CD4-positive, alpha-beta T cell treated with Interleukin-10 for 1 hour (primary cell): ENCODE results near the gene CDCA3.
"Not testable (repeated sequence)": the region's sequence is repeated elsewhere in the genome, so short reads cannot be mapped to it uniquely, and the experiment has no call there.

Source experiments
- DNase-seq: peaks from one replicate; pipeline ENCODE4 v3.0.0-alpha.2; 2020

The CDCA3 gene

DNA sequence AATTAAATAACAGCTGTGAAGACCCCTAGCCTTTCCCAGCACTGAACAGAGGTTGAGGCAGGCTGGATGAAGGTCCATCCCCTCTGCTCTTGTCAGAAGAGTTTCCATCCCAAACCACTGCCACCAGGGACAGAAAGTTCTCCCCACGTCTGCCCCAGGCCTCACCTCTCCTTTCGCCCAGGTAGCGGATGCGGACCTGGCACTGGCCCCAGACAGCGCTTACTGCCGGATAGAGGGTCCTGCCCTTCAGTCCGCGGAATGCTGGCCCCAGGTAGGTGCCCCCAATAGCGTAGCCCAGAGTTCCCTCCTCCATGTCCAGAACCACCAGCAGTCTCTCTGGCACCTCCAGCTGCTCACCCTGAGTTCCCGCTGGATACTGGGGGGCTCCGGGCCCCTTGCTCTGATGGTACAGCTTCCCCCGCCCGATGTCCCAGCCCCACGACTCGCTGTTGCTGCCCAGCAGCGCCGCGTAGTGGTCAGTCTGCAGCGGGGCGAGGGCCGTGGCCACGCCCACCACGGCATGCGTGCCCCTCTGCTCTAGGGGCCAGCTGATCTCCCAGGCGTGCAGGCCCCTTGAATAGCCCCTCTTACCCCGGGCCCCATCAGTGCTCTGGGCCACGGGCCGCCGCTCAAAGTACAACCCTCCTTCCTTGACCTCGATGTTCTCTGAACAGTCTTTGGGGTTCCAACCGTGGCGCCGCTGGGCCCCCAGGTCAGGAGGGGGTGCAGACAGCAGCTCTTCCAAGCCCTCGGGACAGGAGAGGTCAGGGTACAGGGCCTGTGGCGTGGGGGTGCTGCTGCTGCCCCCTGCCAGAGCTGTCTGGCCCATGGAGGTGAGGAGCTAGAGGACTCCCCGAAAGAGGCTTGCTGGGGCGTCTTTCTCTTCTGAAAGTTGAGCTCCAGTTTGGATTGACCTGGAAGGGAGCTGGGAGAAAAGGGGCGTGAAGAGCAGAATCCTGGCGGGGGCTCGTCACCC is 21.3 kb upstream of the CDCA3 start:
- DNase-seq, result peak; percentile 88

DNA sequence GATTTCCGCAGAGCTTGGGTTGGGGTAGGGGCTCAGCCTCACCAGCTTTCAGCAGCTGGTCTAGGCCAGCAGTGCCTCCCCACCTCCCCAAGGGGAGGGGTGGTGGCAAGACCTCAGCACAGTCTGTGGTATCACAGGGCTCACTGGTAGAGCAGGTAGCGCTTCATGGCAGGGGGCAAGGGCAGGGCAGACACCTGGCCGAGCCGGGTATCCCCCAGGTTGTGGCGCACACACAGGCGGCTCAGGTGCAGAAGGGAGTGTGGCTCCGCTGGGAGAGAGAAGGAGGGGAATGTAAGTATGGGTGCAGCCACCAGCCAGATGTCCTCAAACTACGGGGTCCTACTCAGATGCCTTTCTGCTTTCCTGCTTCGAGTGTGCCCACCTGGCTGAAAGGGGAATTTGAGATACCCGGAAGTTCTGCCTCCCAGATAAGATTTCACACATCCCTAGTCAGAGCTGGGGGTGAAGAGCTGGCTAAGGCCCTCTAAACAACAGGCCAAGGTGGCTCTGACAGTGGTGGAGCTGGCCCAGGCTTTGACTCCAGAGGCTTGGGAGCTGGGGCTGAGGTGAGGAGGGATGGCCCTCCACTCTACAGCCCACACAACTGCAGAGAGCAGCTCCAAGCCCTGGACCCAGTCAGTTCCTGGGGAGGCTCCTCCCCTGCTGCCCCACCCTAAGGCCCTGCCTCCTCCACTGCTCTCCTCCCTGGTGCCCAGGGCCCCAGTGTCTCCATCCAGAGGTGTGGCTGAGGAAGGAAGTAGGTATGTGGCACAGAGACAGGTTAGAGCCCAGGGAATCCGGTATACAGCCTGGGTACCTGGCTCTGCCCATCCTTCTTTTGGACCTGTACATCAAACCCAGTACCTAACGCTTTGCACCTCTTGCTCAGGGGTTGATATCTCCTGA is 20.2 kb upstream of the CDCA3 start:
- peak; percentile 46 for DNase-seq

DNA sequence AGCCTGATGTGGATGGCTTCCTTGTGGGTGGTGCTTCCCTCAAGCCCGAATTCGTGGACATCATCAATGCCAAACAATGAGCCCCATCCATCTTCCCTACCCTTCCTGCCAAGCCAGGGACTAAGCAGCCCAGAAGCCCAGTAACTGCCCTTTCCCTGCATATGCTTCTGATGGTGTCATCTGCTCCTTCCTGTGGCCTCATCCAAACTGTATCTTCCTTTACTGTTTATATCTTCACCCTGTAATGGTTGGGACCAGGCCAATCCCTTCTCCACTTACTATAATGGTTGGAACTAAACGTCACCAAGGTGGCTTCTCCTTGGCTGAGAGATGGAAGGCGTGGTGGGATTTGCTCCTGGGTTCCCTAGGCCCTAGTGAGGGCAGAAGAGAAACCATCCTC is 19.2 kb upstream of the CDCA3 start:
- not testable (repeated sequence) for DNase-seq

DNA sequence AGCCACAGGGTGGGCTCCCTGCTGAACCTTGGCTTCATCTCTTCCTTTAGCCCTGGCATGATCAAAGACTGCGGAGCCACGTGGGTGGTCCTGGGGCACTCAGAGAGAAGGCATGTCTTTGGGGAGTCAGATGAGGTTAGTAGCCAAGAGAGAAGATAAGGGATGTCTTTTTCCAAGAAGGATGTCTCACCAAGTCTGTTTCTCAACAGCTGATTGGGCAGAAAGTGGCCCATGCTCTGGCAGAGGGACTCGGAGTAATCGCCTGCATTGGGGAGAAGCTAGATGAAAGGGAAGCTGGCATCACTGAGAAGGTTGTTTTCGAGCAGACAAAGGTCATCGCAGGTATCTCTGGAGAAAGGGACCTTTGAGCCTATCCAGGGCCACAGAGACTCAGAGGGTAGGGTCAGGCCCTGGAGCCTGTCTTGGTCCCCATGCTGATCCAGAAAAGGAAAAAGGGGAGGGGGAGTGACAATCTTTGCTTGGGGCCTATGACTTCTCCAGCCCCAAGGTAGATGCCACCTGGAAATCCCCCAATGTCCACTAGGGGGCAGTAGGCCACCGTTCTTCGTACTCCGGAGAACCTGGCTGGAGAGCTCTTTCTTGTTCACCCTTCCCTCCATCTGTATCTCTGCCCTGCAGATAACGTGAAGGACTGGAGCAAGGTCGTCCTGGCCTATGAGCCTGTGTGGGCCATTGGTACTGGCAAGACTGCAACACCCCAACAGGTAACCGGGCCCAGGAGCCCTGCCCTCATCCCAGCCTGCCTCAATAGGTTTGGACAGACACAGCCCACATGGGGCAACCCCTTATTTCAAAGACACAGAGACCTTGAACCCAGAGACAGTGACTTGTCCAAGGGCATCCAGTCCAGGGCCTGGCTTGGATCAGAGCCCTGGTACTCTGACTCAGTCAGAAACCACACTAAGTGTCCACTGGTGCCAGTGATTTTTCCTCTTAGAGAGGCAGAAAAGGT is 18.2 kb upstream of the CDCA3 start:
- peak; percentile 89 for DNase-seq

DNA sequence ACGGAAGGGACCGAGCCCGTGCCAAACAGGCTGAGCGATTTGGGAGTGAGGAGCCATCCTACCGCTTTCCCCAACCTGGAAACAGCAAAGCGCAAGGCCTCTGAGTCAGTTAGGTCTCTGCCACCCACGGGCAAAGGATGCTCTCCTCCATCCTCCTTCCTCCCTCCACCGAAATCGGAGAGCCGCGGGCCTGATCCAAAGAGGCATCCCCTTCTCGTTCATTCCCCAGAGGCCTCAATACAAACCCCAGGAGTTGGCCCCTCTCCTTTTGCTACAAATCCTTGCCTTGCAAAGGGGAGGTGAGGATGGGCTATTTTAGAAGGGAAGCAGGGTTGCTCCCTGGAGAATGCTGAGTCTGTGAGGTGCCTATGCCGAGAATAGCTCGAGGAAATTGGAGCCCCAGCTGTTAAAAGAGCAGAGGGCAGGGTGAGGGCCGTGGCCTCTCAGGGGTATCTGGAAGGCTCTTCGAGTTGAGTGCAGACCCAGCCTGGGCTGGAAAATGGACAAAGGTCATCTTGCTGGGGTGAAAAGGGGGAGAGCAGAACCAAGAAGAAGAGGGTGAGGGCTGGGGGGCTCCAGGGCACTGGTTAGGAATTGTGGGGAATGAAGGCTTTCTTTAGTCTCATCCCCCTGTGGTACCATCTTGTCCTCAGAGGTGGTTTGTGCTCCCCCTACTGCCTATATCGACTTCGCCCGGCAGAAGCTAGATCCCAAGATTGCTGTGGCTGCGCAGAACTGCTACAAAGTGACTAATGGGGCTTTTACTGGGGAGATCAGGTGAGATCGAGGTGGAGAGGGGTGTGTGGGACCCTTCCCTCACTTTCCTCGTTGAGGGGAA is 17.3 kb upstream of the CDCA3 start:
- DNase-seq, result peak; percentile 15

DNA sequence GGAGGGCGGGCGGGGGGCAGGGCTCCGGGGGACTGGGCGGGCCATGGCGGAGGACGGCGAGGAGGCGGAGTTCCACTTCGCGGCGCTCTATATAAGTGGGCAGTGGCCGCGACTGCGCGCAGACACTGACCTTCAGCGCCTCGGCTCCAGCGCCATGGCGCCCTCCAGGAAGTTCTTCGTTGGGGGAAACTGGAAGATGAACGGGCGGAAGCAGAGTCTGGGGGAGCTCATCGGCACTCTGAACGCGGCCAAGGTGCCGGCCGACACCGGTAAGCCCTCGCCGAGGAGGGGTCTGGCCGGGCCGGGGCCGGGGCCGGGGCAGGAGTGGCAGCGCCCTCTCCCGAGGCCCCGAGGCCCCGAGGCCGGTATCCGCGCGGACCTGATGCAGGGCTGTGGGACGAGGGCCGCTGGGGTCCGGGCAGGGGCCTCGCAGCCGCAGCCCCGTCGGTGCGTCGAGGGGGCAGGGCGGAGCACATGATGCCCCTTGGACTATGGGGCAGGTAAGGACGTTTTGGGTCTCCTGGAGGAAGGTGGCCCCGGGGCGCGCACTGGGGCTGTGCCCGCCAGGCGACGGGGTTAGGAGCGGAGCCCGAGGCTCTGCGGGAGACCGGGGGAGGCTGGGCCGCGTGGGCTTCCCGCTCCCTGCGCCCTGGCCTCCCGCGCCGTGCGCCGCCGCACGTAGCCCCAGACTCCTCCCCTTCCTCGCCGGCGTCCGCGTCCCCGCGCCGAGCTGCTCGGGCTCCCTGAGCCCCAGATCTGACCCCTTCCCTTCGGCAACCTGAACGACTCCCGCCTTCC is 16.5 kb upstream of the CDCA3 start, which contains the start of gene TPI1:
Gene TPI1 (plus strand): TSS at position 119 of the 798 bp plus-strand sequence. CDS start 36 bp downstream, at position 155.
- peak; percentile 88 for DNase-seq

DNA sequence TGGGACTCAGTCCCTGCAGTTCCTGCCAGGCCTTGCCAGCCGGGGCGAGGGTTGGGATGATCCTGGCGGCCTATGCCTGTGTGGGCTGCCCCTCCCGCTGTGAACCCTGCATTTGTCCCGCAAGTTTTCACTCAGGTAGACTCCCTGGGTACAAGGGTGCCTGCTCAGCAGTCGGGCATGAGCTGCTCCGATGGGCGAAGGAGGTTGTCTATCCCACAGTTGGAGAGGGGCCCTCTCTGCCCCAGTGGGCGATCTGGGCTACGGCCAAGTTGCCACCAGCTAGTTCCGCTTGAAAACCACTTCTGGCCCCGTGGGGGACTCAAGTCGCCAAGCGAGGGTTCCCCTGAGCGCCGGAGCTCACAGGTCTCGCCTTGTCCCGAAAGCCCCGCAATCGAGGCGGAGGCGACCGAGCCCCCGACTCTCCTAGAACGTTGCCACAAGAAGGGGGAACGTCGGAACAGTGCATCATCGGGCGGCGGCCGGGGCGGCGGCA is 15.9 kb upstream of the CDCA3 start:
- DNase-seq, result no peak

DNA sequence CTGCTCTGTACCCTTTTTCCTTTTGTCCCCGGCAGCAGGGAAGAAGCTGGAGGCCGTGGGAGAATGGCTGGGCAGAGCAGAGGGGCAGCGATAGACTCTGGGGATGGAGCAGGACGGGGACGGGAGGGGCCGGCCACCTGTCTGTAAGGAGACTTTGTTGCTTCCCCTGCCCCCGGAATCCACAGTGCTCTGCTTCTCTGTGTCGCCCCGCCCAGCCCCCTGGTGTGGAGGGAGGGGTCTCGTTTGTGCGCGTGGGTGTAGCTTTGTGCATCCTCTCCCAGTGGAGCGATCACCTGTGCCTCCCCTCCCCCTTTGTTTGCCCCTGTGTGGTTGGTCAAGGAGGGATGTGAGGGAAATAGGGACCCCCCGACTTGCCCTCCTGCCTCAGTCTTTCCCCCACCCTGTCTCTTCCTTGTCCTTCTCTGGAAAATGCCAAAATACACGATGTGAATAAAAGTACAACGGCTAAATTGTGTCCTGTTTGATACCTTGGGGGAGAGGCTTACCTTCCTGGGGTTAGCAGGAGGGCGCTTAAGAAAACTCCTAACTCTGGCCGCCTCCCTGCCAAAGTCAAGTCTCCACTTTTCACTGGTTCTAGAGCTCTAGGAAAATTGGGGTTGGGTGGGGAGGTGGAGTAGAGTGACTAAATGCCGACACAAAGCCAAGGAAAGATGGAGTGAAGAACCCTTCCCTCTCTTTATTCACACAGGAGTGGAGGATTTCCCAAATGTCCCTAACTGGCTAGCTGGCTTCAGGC is 15.3 kb upstream of the CDCA3 start:
- no peak for DNase-seq

DNA sequence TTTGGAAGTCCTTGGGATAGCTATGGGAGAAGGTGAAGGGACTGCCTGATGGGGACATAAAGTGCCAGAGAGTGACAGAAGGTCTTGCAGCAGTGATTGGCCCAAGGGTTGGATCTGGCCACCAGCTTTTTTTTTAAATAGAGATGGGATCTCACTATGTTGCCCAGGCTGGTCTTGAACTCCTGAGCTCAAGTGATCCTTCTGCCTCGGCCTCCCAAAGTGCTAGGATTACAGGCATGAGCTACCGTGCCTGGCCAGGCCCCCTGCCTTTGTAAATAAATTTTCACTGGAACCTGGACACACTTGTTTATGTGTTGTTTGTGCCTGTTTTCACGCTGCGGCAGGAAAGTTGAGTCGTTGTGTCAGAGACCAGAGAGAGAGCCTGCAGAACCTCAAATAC is 14.2 kb upstream of the CDCA3 start:
- DNase-seq, result not testable (repeated sequence)

DNA sequence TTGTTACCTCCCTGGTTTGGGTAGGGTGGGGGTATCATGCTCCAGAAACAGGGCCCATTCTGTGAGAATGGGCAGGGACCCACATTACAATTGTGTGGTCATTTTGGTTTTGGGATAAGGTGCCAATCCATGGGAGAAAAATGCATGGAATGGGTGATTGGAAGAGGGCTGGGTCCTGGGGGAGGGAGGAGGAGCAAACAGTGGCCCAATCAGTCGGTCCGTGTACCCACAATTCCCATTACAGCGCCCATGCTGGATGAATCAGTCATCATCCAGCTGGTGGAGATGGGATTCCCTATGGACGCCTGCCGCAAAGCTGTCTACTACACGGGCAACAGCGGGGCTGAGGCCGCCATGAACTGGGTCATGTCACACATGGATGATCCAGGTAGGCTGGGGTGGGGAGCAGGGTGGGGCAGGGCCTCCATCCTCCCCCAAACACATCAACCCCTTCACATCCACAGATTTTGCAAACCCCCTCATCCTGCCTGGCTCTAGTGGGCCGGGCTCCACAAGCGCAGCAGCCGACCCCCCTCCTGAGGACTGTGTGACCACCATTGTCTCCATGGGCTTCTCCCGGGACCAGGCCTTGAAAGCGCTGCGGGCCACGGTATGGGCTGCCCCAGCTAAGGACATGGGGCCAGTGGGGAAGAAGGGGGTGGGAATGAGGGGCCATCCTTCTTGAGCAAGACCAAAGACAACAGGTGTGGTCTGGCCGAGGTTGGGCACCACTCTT is 12.7 kb upstream of the CDCA3 start:
- no peak for DNase-seq

DNA sequence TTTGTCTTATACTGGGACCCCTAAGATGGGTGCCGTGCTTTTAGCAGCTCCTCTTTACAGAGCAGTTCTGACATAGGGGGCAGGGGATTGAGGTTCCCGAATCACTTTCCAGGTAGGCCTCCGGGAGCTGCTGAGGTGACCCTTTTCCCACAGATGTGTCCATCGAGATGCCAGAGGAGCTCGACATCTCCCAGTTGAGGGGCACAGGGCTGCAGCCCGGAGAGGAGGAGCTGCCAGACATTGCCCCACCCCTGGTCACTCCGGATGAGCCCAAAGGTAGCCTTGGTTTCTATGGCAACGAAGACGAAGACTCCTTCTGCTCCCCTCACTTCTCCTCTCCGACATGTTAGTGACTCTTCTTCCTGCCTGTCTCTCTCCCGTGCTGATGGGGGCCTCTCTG is 11.9 kb upstream of the CDCA3 start:
- DNase-seq, result no peak

DNA sequence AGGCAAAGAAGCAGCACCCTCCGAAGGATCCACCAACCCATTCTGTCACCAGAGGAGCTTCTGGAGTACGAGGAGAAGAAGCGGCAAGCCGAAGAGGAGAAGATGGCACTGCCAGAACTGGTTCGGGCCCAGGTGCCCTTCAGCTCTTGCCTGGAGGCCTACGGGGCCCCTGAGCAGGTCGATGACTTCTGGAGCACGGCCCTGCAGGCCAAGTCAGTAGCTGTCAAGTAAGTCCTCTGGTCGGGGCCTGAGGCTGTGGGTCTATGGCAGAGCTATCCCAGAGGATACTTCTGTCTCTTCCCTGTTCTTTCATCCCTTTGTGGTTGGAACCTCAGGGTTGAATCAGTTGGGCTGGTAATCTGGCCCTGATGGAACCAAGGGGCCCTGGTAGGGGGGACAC is 10.3 kb upstream of the CDCA3 start:
- no peak for DNase-seq

DNA sequence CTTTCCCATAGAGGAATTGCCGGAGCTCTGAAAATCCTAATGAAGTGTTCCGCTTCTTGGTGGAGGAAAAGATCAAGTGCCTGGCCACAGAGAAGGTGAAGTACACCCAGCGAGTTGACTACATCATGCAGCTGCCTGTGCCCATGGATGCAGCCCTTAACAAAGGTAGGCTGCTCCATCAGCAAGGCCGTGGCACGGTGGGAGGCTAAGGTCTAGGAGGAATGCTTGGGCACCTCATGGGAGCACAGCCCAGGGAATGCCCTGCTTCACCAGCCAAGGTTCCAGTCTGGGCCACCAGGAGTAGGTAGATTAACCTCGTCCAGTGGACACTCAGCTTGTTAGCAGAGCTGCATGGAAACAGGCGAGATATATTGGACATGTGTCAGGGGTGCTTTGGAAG is 9.9 kb upstream of the CDCA3 start:
- no peak for DNase-seq

DNA sequence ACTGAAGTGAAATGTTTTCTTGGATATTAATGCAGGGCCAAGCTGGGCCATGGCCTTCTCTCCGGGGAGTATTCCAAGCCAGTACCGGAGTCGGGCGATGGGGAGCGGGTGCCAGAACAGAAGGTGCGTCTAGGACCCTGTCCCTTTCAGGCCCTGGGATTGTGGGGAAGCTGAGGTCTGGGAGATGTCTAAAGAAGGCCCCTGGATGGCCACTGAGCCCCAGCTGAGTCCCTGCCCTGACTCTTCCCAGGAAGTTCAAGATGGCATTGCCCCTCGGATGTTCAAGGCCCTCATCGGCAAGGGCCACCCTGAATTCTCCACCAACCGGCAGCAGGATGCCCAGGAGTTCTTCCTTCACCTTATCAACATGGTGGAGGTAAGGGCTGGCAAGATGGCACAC is 9.0 kb upstream of the CDCA3 start:
- no peak for DNase-seq

DNA sequence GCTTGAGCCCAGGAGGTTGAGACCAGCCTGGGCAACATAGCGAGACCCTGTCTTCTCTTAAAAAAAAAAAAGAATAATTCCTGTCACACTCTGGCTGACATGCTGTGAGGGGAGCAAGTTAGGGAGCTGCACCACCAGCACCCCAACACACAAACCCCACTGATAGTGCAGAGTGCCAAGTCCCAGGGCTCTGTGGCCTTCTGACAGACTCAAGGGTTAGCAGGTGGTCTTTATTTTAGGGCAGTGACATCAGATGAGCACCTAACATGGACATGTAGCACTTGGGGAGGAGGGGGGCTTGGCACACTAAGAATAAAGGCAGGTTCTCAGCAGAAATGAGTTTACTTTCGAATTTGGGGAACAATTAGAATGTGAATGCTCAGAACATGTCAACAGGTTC is 7.7 kb upstream of the CDCA3 start:
- DNase-seq, result no peak

DNA sequence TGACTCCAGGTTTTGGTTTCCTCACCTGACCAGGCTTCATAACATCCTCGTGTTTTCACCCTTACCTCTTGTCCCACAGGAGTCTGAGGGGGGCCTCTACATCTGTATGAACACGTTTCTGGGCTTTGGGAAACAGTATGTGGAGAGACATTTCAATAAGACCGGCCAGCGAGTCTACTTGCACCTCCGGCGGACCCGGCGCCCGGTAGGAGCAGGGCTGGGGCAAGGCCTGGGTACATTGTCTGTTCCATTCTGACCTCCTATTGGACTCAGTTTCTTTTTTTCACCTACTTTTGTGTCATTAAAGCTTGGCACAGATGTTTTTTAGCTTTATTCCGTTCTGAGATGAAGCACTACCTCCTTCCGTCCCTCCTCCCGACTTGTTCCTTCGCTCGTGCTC is 4.2 kb upstream of the CDCA3 start:
- no peak for DNase-seq

DNA sequence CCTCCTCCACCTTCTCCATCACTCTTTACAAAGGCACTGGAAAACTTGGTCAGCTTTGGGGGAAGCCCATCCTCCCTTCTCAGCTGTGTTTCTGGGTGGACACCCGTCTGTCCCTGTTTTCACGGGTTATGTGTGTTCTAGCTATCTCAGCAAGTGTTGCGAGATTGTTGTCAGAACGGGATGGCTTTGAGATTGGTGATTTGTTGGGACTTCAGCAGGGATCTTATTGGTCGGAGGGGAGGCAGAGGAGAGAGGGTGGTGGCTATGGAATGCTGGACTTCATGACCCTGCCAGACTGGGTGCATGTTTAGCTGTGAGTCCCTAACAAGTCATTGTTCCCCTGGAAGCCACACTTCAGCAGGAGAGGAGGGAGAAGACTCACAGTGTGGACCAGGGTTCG is 3.0 kb upstream of the CDCA3 start:
- DNase-seq, result no peak

DNA sequence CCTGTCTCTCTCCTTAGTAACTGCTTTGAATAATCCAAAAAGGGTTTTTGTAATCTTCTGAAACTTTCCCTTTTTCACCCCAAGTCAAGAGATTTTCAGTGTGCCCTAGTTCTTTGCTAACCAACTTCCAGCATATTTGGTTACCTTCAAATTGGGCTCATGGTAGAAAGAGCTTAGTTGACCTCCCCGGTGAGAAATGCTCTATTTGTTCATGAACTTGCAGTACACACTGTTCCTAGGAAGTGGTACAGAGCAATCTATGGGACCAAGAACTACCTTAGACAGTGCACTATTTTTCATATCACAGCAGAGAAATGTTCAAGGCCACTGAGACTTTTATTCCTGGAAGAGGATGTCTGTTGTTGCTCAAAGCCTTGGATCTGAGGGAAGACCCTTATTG is 2.5 kb upstream of the CDCA3 start:
- no peak for DNase-seq
